CD8-positive, alpha-beta memory T cell (primary cell): ENCODE results near the gene CRTC1. TPM values are rescaled to one million over a fixed set of nuclear protein-coding genes. Genes with fewer than 3 reads are reported as not detected.
A peak's percentile ranks its signal among the peaks of the same experiment; 100 is the strongest.

Experiments
- CTCF ChIA-PET: fragments of 350-600 bp; sonication (Branson Sonifier 250); formaldehyde crosslinking; loops from one replicate; lab custom pipeline; 2021; ENCODE audit warnings: antibody characterized with exemption; lab: Charles Lee
- POLR2A ChIA-PET: fragments of 350-600 bp; sonication (Branson Sonifier 250); formaldehyde crosslinking; loops from one replicate; lab custom pipeline; 2021; ENCODE audit warnings: antibody characterized with exemption; lab: Charles Lee
- DNase-seq, 5 donors: peaks; one replicate each; pipeline versions ENCODE4 v3.0.0 to v3.0.0-alpha.2; 2020 to 2022; ENCODE audit warnings: mixed read lengths in 1 of 5
- H3K27ac ChIP-seq: one replicate; pipeline ENCODE4 v1.7.0; 2013; ENCODE audit warnings: low read depth, mild to moderate bottlenecking, low read length, moderate library complexity
- H3K27me3 ChIP-seq: 2 replicates; pipeline ENCODE4 v1.7.0; 2013; ENCODE audit warnings: low read length, mild to moderate bottlenecking; ENCODE audit not compliant: insufficient read depth, poor library complexity, severe bottlenecking
- H3K36me3 ChIP-seq: 2 replicates; pipeline ENCODE4 v1.7.0; 2013; ENCODE audit warnings: mild to moderate bottlenecking, low read length, moderate library complexity; ENCODE audit not compliant: insufficient read depth
- H3K4me1 ChIP-seq: 2 replicates; pipeline ENCODE4 v1.7.0; 2013; ENCODE audit warnings: mild to moderate bottlenecking, low read length, moderate library complexity; ENCODE audit not compliant: insufficient read depth
- H3K4me3 ChIP-seq: 2 replicates; pipeline ENCODE4 v1.7.0; 2013; ENCODE audit warnings: mild to moderate bottlenecking, low read length
- H3K9me3 ChIP-seq: 2 replicates; pipeline ENCODE4 v1.7.0; 2013; ENCODE audit warnings: mild to moderate bottlenecking, low read length
- H3K27ac Mint-ChIP-seq, 8 donors: one replicate each; pipeline ENCODE4 v1.8.0; 2020 to 2021; ENCODE audit warnings: mixed read lengths in 8 of 8, mild to moderate bottlenecking in 6 of 8, inconsistent platforms in 3 of 8, moderate library complexity in 3 of 8
- H3K27me3 Mint-ChIP-seq, 2 donors: one replicate each; pipeline ENCODE4 v1.8.0; 2020 to 2021; ENCODE audit warnings: mixed read lengths in 2 of 2, mild to moderate bottlenecking in 1 of 2, moderate library complexity in 1 of 2
- H3K36me3 Mint-ChIP-seq, 3 donors: one replicate each; pipeline ENCODE4 v1.8.0; 2020 to 2021; ENCODE audit warnings: mixed read lengths in 3 of 3, inconsistent platforms in 1 of 3, mild to moderate bottlenecking in 1 of 3
- H3K4me1 Mint-ChIP-seq, 3 donors: one replicate each; pipeline ENCODE4 v1.8.0; 2020 to 2021; ENCODE audit warnings: mixed read lengths in 3 of 3, inconsistent platforms in 1 of 3, mild to moderate bottlenecking in 1 of 3
- H3K4me3 Mint-ChIP-seq, 7 donors: one replicate each; pipeline ENCODE4 v1.8.0; 2020 to 2021; ENCODE audit warnings: mixed read lengths in 7 of 7, mild to moderate bottlenecking in 6 of 7, moderate library complexity in 4 of 7, inconsistent platforms in 2 of 7
- H3K9me3 Mint-ChIP-seq, 5 donors: one replicate each; pipeline ENCODE4 v1.8.0; 2020 to 2022; ENCODE audit warnings: mixed read lengths in 5 of 5, mild to moderate bottlenecking in 3 of 5, moderate library complexity in 2 of 5, inconsistent platforms in 1 of 5
- polyA plus RNA-seq: library from polyadenylated mRNA; unstranded; fragments of 300-500 nt; fragmentation: Illumina TruSeq; gene quantifications from one replicate; pipeline ENCODE4 v1.2.3, GENCODE V29; 2021
- total RNA-seq, 2 experiments: library from RNA; stranded (reverse); gene quantifications; one replicate each; pipeline ENCODE4 v1.2.3, GENCODE V29; 2021

The CRTC1 gene
- total and polyA plus RNA-seq, 3 experiments from 2014 or later: 1.3 to 7.1 (median 6.7) TPM

- Mint-ChIP-seq H3K4me3 (no peak overlapping the region), H3K27ac (no peak overlapping the region), H3K36me3 (peaks cover 0 to 1% (median 0%) of the 10 kb centered on the region in 3 donors), H3K4me1 (no peaks in the 10 kb centered on the region), H3K9me3 (peaks cover 0 to 1% (median 0%) of the 10 kb centered on the region in 5 donors), H3K27me3 (peaks cover 0 to 2% of the 10 kb centered on the region in 2 donors)
- H3K4me3 ChIP-seq: no peak overlapping the region
- CTCF ChIA-PET: no interaction called here
- no peak overlapping the region for H3K27ac ChIP-seq
- H3K4me1 ChIP-seq: no peaks in the 10 kb centered on the region
- POLR2A ChIA-PET: no interaction called here
- H3K36me3 ChIP-seq: no peaks in the 10 kb centered on the region
- H3K9me3 ChIP-seq: no peaks in the 10 kb centered on the region
- H3K27me3 ChIP-seq: no peaks in the 10 kb centered on the region
- no peak for DNase-seq
These were observed 86.6 kb downstream of the CRTC1 start for GRCh38 chr19:18769989-18770528.

GRCh38 chr19:18770663-18771327 is 87.3 kb downstream of the CRTC1 start:
- Histone ChIP-seq H3K4me3 (no peak overlapping the region), H3K4me1 (no peaks in the 10 kb centered on the region), H3K36me3 (no peaks in the 10 kb centered on the region), H3K27me3 (no peaks in the 10 kb centered on the region), H3K27ac (no peak overlapping the region), H3K9me3 (no peaks in the 10 kb centered on the region)
- H3K36me3 Mint-ChIP-seq: peaks cover 0 to 1% (median 0%) of the 10 kb centered on the region in 3 donors
- no peak for DNase-seq
- H3K4me1 Mint-ChIP-seq: no peaks in the 10 kb centered on the region
- CTCF ChIA-PET: no interaction called here
- H3K27me3 Mint-ChIP-seq: peaks cover 0 to 2% of the 10 kb centered on the region in 2 donors
- POLR2A ChIA-PET: no interaction called here
- H3K9me3 Mint-ChIP-seq: peaks cover 0 to 1% (median 0%) of the 10 kb centered on the region in 5 donors
- peak overlapping the region in 1 of 8 donors; percentile 5 for H3K27ac Mint-ChIP-seq
- H3K4me3 Mint-ChIP-seq: no peak overlapping the region

- Histone ChIP-seq H3K27me3 (no peaks in the 10 kb centered on the region), H3K4me3 (no peak overlapping the region), H3K36me3 (no peaks in the 10 kb centered on the region), H3K27ac (no peak overlapping the region), H3K4me1 (no peaks in the 10 kb centered on the region), H3K9me3 (no peaks in the 10 kb centered on the region)
- H3K4me1 Mint-ChIP-seq: no peaks in the 10 kb centered on the region
- CTCF ChIA-PET: interaction anchor here (0.9 kb wide), 1 partner anchor 182 kb away, joined by 3 read pairs; the partner anchor contains the start of gene REX1BD
- peaks cover 0 to 1% (median 0%) of the 10 kb centered on the region in 3 donors for H3K36me3 Mint-ChIP-seq
- no peak for DNase-seq
- peaks cover 0 to 1% (median 0%) of the 10 kb centered on the region in 5 donors for H3K9me3 Mint-ChIP-seq
- POLR2A ChIA-PET: no interaction called here
- peak overlapping the region in 1 of 8 donors; percentile 33 for H3K27ac Mint-ChIP-seq
- H3K4me3 Mint-ChIP-seq: no peak overlapping the region
- peaks cover 0 to 2% of the 10 kb centered on the region in 2 donors for H3K27me3 Mint-ChIP-seq
These were observed 88.1 kb downstream of the CRTC1 start for GRCh38 chr19:18771328-18772242.

GRCh38 chr19:18772620-18773587 is 89.4 kb downstream of the CRTC1 start:
- Mint-ChIP-seq H3K9me3 (peaks cover 0 to 1% (median 0%) of the 10 kb centered on the region in 5 donors), H3K4me3 (no peak overlapping the region), H3K27ac (peak overlapping the region in 1 of 8 donors; percentile 26), H3K27me3 (peaks cover 0 to 2% of the 10 kb centered on the region in 2 donors), H3K4me1 (no peaks in the 10 kb centered on the region), H3K36me3 (peaks cover 0 to 3% (median 0%) of the 10 kb centered on the region in 3 donors)
- CTCF ChIA-PET: interaction anchor here (0.9 kb wide), 1 partner anchor 184 kb away, joined by 3 read pairs; the partner anchor contains the start of gene REX1BD
- no peak overlapping the region for H3K27ac ChIP-seq
- no peaks in the 10 kb centered on the region for H3K36me3 ChIP-seq
- H3K4me3 ChIP-seq: no peak overlapping the region
- no peaks in the 10 kb centered on the region for H3K9me3 ChIP-seq
- no peaks in the 10 kb centered on the region for H3K27me3 ChIP-seq
- no peaks in the 10 kb centered on the region for H3K4me1 ChIP-seq
- DNase-seq: no peak
- POLR2A ChIA-PET: no interaction called here

GRCh38 chr19:18773682-18774081 is 90.2 kb downstream of the CRTC1 start:
- H3K27ac Mint-ChIP-seq: peak overlapping the region in 1 of 8 donors; percentile 43

GRCh38 chr19:18774107-18774506 is 90.6 kb downstream of the CRTC1 start:
- CTCF ChIA-PET: no interaction called here
- Histone ChIP-seq H3K9me3 (no peaks in the 10 kb centered on the region), H3K27ac (no peak overlapping the region), H3K36me3 (no peaks in the 10 kb centered on the region), H3K4me3 (no peak overlapping the region), H3K4me1 (no peaks in the 10 kb centered on the region), H3K27me3 (no peaks in the 10 kb centered on the region)
- Mint-ChIP-seq H3K27me3 (peaks cover 0 to 6% of the 10 kb centered on the region in 2 donors), H3K4me1 (no peaks in the 10 kb centered on the region), H3K36me3 (peaks cover 0 to 3% (median 0%) of the 10 kb centered on the region in 3 donors), H3K9me3 (peaks cover 0 to 1% (median 0%) of the 10 kb centered on the region in 5 donors), H3K27ac (no peak overlapping the region), H3K4me3 (no peak overlapping the region)
- DNase-seq: no peak
- POLR2A ChIA-PET: no interaction called here

More at GRCh38 chr19:18773682-18774081, 90.2 kb downstream of the CRTC1 start:
- no peak overlapping the region for H3K4me3 ChIP-seq
- POLR2A ChIA-PET: no interaction called here
- Mint-ChIP-seq H3K4me3 (no peak overlapping the region), H3K9me3 (peaks cover 0 to 1% (median 0%) of the 10 kb centered on the region in 5 donors), H3K27me3 (peaks cover 0 to 6% of the 10 kb centered on the region in 2 donors), H3K36me3 (peaks cover 0 to 3% (median 0%) of the 10 kb centered on the region in 3 donors), H3K4me1 (no peaks in the 10 kb centered on the region)
- no peaks in the 10 kb centered on the region for H3K4me1 ChIP-seq
- no peaks in the 10 kb centered on the region for H3K27me3 ChIP-seq
- no peaks in the 10 kb centered on the region for H3K9me3 ChIP-seq
- DNase-seq: no peak
- no peak overlapping the region for H3K27ac ChIP-seq
- CTCF ChIA-PET: no interaction called here
- no peaks in the 10 kb centered on the region for H3K36me3 ChIP-seq

- CTCF ChIA-PET: no interaction called here
- Histone ChIP-seq H3K4me1 (no peaks in the 10 kb centered on the region), H3K4me3 (no peak overlapping the region), H3K36me3 (no peaks in the 10 kb centered on the region), H3K27ac (no peak overlapping the region), H3K27me3 (no peaks in the 10 kb centered on the region), H3K9me3 (no peaks in the 10 kb centered on the region)
- POLR2A ChIA-PET: no interaction called here
- no peak overlapping the region for H3K4me3 Mint-ChIP-seq
- no peak overlapping the region for H3K27ac Mint-ChIP-seq
- H3K27me3 Mint-ChIP-seq: peaks cover 0 to 10% of the 10 kb centered on the region in 2 donors
- H3K36me3 Mint-ChIP-seq: peaks cover 0 to 3% (median 0%) of the 10 kb centered on the region in 3 donors
- H3K9me3 Mint-ChIP-seq: peaks cover 0 to 1% (median 0%) of the 10 kb centered on the region in 5 donors
- DNase-seq: no peak
- H3K4me1 Mint-ChIP-seq: no peaks in the 10 kb centered on the region
These were observed 91.4 kb downstream of the CRTC1 start for GRCh38 chr19:18774782-18775444.
